ENCODE results near the gene PITRM1.

DNA sequence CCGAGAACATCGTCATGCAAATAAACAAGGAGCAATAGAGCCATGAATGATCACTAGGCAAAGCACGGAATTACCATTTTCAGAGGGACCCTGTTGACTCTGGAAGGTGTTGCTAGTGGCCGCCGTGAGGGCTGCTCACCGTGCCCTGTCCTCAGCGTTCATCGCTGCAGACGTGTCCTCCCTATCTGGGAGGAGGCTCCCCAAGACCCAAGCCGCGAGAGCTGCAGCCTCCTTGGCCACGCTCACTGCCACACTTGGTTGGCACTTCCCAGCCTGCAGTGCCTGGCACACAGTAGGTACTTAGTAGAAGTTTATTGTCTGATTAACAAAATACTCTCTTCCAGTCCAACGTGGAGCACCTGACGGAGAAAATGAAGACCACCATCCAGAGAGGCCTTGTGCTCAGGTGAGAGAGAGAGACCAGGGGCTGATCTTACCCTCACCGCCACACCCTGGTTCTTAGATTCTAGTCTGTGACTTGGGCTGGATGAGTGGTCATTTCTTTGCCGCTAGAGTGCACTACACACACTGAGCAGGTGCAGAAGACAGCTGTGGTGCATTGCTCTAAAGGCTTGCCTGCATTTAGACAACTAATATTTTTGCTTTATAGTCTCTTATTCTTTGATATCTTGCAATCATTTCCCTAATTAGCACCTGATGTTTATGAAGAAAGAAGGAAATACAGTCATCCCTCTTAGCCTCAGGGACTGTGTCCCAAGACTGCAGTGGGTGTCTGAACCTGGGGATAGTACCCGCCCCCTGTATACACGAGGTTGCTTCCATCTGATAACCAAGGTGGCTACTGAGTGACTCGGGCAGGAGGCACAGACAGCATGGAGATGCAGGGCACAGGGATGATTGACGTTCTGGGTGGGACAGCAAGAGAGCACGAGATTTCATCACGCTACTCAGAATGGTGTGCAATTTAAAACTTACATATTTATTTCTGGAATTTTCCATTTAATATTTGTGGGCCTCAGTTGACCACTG lies 40.3 kb downstream of the PITRM1 start:
- TF ChIP-seq, protein P1, sequence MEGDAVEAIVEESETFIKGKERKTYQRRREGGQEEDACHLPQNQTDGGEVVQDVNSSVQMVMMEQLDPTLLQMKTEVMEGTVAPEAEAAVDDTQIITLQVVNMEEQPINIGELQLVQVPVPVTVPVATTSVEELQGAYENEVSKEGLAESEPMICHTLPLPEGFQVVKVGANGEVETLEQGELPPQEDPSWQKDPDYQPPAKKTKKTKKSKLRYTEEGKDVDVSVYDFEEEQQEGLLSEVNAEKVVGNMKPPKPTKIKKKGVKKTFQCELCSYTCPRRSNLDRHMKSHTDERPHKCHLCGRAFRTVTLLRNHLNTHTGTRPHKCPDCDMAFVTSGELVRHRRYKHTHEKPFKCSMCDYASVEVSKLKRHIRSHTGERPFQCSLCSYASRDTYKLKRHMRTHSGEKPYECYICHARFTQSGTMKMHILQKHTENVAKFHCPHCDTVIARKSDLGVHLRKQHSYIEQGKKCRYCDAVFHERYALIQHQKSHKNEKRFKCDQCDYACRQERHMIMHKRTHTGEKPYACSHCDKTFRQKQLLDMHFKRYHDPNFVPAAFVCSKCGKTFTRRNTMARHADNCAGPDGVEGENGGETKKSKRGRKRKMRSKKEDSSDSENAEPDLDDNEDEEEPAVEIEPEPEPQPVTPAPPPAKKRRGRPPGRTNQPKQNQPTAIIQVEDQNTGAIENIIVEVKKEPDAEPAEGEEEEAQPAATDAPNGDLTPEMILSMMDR (IDR thresholded peaks at IDR 0.05; ENCODE audit: insufficient read depth, low read depth, low read length): no peak
- TF ChIP-seq EZH2 (IDR thresholded peaks at IDR 0.05; ENCODE audit: insufficient read depth, low read length): no peak

Data from astrocyte (in vitro differentiated cells and primary cell).